ENCODE data around the gene MED9. TPM values are rescaled to one million over a fixed set of nuclear protein-coding genes. Genes with fewer than 3 reads are reported as not detected.

Gene MED9
- total and polyA plus RNA-seq, 2 of the 4 experiments (the other 2 are of a cell fraction), result 6.1 to 10.1 TPM

GRCh38 chr17:17435323-17435722, 41.5 kb upstream of the MED9 start:
- H3K4me2 ChIP-seq (ENCODE audit: low read depth, low read length), result peak overlapping the region; percentile 51
- H2BK5ac ChIP-seq (ENCODE audit: low read depth, low read length, poor library complexity, severe bottlenecking), result peak overlapping the region; percentile 81
- H2AFZ ChIP-seq (replicated peaks; ENCODE audit: low read length, poor library complexity), result peak overlapping the region; percentile 66
- peak overlapping the region; percentile 73 for H2AK9ac ChIP-seq (replicated peaks; ENCODE audit: low read depth, low read length, poor library complexity)
- H3K4me3 ChIP-seq (ENCODE audit: insufficient read depth, low read depth, low read length), result no peak overlapping the region
- dilution Hi-C loops (cut with HindIII; ENCODE audit: low sequenced_read_pairs, unreplicated experiment), result no loop called here
- peak overlapping the region; percentile 70 for H4K91ac ChIP-seq (ENCODE audit: insufficient read depth, low read depth, low read length)
- peak overlapping the region; percentile 7 for H3K56ac ChIP-seq (ENCODE audit: extremely low read depth, insufficient read depth, low read length)
- H4K20me1 ChIP-seq (ENCODE audit: insufficient read depth, low read length), result peaks cover 3% of the 10 kb centered on the region; the same call in 1 of the 2 replicates
- POLR2A ChIA-PET (ENCODE audit: unreplicated experiment), result interaction anchor here (0.6 kb wide), 1 partner anchor 17 kb away, joined by 4 read pairs; no protein-coding TSS in a partner anchor
- intact Hi-C loops (cut with micrococcal nuclease), result no loop called here
- 0% methylated on average over 1 of the region's 4 CpGs; no CpG with 5 or more reads in 1 of the 2 experiments for WGBS, 2 experiments (ENCODE audit: extremely low coverage in 2 of 2, insufficient read length in 1 of 2)
- peak overlapping the region; percentile 83 for H3K4ac ChIP-seq (ENCODE audit: low read depth, low read length)
- peak overlapping the region; percentile 6; the same call in 1 of the 2 replicates for H4K5ac ChIP-seq (ENCODE audit: low read depth, low read length)
- no peaks in the 10 kb centered on the region for H3K36me3 ChIP-seq (ENCODE audit: control insufficient read depth, insufficient read depth, low read length)
- ATAC-seq (ENCODE audit: low read depth) (peak; percentile 95), DNase-seq (peak; percentile 99)
- CTCF ChIA-PET, result interaction anchor here (1.2 kb wide), 2 partner anchors 20 to 61 kb away, joined by 3 read pairs; partner anchors contain the start of gene RASD1
- peak overlapping the region; percentile 32; the same call in 1 of the 2 replicates for H3K23ac ChIP-seq (ENCODE audit: low read depth, low read length)
- 0 out of 2 replicates have a peak overlapping the region, but pooled peaks have one; percentile 4 for H3K18ac ChIP-seq (ENCODE audit: low read depth, low read length)
- no peaks in the 10 kb centered on the region for H3K9me3 ChIP-seq (ENCODE audit: control insufficient read depth, insufficient read depth, low read length)
- in situ Hi-C loops (cut with MboI; ENCODE audit: low sequenced_read_pairs), result no loop called here
- H3K27me3 ChIP-seq (ENCODE audit: control insufficient read depth, insufficient read depth, low read length), result no peaks in the 10 kb centered on the region
- peak overlapping the region; percentile 75; the same call in 1 of the 3 replicates for H2BK15ac ChIP-seq (ENCODE audit: low read depth, low read length)
- H2BK120ac ChIP-seq (ENCODE audit: low read depth, low read length), result peak overlapping the region; percentile 94
- H3K9ac ChIP-seq (ENCODE audit: low read depth, low read length), result no peak overlapping the region
- peak overlapping the region; percentile 73 for H3K27ac ChIP-seq (ENCODE audit: insufficient read depth, low read length)
- peaks cover 18% of the 10 kb centered on the region for H3K9me1 ChIP-seq (ENCODE audit: insufficient read depth, low read length)
- no peaks in the 10 kb centered on the region for H3K79me1 ChIP-seq (ENCODE audit: low read depth in 1 of 2, low read length in 2 of 2)
- no TSS peak for BruUV-seq (replicated peaks)
- H2AK5ac ChIP-seq (ENCODE audit: low read depth, low read length), result peak overlapping the region; percentile 38; the same call in 1 of the 2 replicates
- H3K4me1 ChIP-seq (ENCODE audit: control insufficient read depth, insufficient read depth, low read length), result peaks cover 14% of the 10 kb centered on the region
- H2BK20ac ChIP-seq (ENCODE audit: low read depth, low read length), result peak overlapping the region; percentile 94
- peak overlapping the region in 1 of 2 experiments; percentile 75; a peak in 3 of 4 replicates for H4K8ac ChIP-seq (ENCODE audit: low read depth in 2 of 2, low read length in 2 of 2)
- H3K14ac ChIP-seq (replicated peaks; ENCODE audit: low read depth, low read length), result peak overlapping the region; percentile 16; the same call in 1 of the 2 replicates
- TF ChIP-seq RCOR1 (IDR thresholded peaks at IDR 0.05; ENCODE audit: insufficient replicate concordance, low read length) (no peak), USF2 (IDR thresholded peaks at IDR 0.05; ENCODE audit: low read depth, low read length) (no peak), POLR2A (IDR thresholded peaks at IDR 0.05; ENCODE audit: low read depth, low read length) (peak; percentile 19; the same call in 1 of the 2 replicates), CHD1 (IDR thresholded peaks at IDR 0.05; ENCODE audit: low read depth, low read length) (no peak; the same call in 1 of the 2 replicates), MXI1 (IDR thresholded peaks at IDR 0.05; ENCODE audit: borderline replicate concordance, low read depth, low read length) (peak; percentile 65; the same call in 1 of the 2 replicates), MAZ (IDR thresholded peaks at IDR 0.05; ENCODE audit: borderline replicate concordance, low read depth, low read length) (peak; percentile 46; the same call in 1 of the 2 replicates), BHLHE40 (IDR thresholded peaks at IDR 0.05; ENCODE audit: low read depth, low read length) (peak; percentile 78), CEBPB (IDR thresholded peaks at IDR 0.05; ENCODE audit: low read depth, low read length) (peak; percentile 49; the same call in 1 of the 2 replicates), NFE2L2 (IDR thresholded peaks at IDR 0.05; ENCODE audit: low read depth, low read length) (no peak), RAD21 (IDR thresholded peaks at IDR 0.05; ENCODE audit: low read length) (peak; percentile 37), ELK1 (IDR thresholded peaks at IDR 0.05; ENCODE audit: borderline replicate concordance, low read depth, low read length) (no peak), FOS (IDR thresholded peaks at IDR 0.05; ENCODE audit: low read depth, low read length) (peak; percentile 100), MAFK (IDR thresholded peaks at IDR 0.05; ENCODE audit: low read depth, low read length) (peak; percentile 56), SMC3 (IDR thresholded peaks at IDR 0.05; ENCODE audit: low read depth, low read length) (peak; percentile 32)
- TF ChIP-seq, protein P1, sequence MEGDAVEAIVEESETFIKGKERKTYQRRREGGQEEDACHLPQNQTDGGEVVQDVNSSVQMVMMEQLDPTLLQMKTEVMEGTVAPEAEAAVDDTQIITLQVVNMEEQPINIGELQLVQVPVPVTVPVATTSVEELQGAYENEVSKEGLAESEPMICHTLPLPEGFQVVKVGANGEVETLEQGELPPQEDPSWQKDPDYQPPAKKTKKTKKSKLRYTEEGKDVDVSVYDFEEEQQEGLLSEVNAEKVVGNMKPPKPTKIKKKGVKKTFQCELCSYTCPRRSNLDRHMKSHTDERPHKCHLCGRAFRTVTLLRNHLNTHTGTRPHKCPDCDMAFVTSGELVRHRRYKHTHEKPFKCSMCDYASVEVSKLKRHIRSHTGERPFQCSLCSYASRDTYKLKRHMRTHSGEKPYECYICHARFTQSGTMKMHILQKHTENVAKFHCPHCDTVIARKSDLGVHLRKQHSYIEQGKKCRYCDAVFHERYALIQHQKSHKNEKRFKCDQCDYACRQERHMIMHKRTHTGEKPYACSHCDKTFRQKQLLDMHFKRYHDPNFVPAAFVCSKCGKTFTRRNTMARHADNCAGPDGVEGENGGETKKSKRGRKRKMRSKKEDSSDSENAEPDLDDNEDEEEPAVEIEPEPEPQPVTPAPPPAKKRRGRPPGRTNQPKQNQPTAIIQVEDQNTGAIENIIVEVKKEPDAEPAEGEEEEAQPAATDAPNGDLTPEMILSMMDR (conservative IDR thresholded peaks at IDR 0.05; ENCODE audit: low read depth, low read length), result peak; percentile 60
